Astrocyte (in vitro differentiated cells and primary cell): ENCODE data around the gene BEND6.

Experiments
- EZH2 ChIP-seq: IDR thresholded peaks from 2 replicates; pipeline ENCODE4 v1.6.1; 2012; ENCODE audit warnings: mild to moderate bottlenecking, low read length, inconsistent platforms; ENCODE audit not compliant: insufficient read depth
- TF ChIP-seq, protein P1 (sequence below): IDR thresholded peaks from 2 replicates; pipeline ENCODE4 v1.5.1; 2011; ENCODE audit warnings: low read depth, mild to moderate bottlenecking, inconsistent platforms, low read length, moderate library complexity; ENCODE audit not compliant: insufficient read depth

DNA sequence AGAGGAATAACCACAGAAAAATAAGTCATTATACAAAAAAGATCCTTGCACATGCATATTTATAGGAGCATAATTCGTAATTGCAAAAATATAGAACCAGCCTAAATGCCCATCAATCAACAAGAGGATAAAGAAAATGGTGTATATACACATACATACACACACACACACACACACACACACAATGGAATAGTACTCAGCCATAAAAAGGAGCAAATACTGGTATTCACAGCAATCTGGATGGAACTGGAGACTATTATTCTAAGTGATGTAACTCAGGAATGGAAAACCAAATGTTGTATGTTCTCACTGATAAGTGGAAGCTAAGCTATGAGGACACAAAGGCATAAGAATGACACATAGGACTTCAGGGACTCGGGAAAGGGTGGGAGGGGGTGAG is 89.7 kb downstream of the BEND6 start:
- TF ChIP-seq, protein P1, sequence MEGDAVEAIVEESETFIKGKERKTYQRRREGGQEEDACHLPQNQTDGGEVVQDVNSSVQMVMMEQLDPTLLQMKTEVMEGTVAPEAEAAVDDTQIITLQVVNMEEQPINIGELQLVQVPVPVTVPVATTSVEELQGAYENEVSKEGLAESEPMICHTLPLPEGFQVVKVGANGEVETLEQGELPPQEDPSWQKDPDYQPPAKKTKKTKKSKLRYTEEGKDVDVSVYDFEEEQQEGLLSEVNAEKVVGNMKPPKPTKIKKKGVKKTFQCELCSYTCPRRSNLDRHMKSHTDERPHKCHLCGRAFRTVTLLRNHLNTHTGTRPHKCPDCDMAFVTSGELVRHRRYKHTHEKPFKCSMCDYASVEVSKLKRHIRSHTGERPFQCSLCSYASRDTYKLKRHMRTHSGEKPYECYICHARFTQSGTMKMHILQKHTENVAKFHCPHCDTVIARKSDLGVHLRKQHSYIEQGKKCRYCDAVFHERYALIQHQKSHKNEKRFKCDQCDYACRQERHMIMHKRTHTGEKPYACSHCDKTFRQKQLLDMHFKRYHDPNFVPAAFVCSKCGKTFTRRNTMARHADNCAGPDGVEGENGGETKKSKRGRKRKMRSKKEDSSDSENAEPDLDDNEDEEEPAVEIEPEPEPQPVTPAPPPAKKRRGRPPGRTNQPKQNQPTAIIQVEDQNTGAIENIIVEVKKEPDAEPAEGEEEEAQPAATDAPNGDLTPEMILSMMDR: no peak
- no peak for TF ChIP-seq EZH2
